Body of pancreas (tissue), 4 donors: ENCODE measurements around the gene FAM156A.
A peak's percentile ranks its signal among the peaks of the same experiment; 100 is the strongest.

Experiments
- POLR2A ChIP-seq, 3 donors: fragments of 450-650 bp; IDR thresholded peaks; one replicate each; pipeline ENCODE4 v1.6.1; 2016; ENCODE audit warnings: antibody characterized with exemption in 3 of 3, mild to moderate bottlenecking in 2 of 3
- TF ChIP-seq, protein P1 (sequence below), 7 experiments: fragments of 450-650 bp in 4 of 7; fragments of 200-600 bp in 3 of 7; sonication (generic) in 3 of 7; IDR thresholded peaks; one replicate each; pipeline ENCODE4 v1.5.1; 2016 to 2019; ENCODE audit warnings: antibody characterized with exemption in 7 of 7

DNA sequence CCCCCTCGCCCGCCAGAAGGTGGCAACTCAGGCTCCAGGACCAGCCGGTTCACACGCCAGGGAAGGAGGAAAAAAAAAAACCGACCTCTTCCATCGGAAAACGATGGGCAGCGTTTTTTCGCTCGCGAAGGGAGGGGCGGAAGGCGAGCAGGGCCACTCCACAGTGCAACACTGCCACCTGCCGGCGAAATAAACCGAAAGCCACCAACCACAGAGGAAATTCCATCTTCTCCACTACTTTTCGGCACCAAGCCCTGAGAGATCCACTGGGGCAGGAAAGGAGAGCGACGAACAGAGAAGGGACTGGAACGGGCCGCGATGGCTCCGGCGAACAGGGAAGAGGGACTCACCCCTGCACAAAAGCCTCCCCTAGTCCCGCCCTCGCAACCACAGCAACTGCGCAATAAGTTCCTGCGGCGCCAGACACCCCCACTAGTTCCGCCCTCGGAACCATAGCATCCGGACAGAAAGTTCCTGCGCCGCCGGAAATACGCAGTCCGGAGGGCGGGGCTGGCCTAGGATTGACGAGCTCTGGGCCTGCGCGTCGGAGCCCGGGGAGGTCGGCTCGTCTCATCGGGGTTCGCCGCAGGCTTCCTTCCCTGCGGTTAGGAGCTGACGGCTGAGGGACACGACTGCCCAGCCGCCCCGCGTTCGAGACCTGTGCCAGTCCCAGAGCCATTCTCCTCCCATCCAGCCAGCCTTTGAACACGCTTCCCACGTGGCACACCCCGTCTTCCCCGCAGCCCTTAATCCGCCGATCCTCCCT is 23.4 kb downstream of the FAM156A start:
- TF ChIP-seq, protein P1, sequence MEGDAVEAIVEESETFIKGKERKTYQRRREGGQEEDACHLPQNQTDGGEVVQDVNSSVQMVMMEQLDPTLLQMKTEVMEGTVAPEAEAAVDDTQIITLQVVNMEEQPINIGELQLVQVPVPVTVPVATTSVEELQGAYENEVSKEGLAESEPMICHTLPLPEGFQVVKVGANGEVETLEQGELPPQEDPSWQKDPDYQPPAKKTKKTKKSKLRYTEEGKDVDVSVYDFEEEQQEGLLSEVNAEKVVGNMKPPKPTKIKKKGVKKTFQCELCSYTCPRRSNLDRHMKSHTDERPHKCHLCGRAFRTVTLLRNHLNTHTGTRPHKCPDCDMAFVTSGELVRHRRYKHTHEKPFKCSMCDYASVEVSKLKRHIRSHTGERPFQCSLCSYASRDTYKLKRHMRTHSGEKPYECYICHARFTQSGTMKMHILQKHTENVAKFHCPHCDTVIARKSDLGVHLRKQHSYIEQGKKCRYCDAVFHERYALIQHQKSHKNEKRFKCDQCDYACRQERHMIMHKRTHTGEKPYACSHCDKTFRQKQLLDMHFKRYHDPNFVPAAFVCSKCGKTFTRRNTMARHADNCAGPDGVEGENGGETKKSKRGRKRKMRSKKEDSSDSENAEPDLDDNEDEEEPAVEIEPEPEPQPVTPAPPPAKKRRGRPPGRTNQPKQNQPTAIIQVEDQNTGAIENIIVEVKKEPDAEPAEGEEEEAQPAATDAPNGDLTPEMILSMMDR (IDR thresholded peaks at IDR 0.05) = peak; percentile 55 to 100 (median 99)
- TF ChIP-seq POLR2A (IDR thresholded peaks at IDR 0.05) = peak; percentile 66 to 86 (median 84)
